ENCODE measurements around the gene ENDOG.

DNA sequence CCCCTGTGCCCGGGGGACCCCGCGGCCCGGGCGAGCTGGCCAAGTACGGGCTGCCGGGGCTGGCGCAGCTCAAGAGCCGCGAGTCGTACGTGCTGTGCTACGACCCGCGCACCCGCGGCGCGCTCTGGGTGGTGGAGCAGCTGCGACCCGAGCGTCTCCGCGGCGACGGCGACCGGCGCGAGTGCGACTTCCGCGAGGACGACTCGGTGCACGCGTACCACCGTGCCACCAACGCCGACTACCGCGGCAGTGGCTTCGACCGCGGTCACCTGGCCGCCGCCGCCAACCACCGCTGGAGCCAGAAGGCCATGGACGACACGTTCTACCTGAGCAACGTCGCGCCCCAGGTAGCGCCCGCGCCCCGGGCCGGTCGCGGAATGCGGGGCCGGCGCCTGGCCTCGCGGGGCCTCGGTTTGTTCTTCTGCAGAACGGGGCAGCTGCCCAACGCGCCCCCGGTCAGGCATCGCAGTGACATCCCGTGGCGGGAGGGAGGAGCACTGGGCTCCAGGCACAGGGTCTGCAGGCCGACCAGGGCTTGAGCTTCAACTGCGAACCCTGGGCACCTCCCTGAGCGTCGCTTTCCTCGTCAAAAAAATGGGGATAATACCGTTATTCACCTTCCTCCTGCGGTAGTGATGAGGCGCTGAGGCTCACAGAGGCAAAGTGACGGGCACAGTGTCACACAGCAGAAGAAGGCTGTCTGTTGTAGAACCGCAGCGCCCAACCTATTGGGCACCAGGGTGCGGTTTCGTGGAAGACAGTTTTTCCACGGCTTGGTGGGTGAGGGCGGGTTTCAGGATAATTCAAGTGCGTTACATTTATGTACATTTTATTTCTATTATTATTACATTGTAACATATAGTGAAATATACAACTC is 777 bp downstream of the ENDOG start:
- TF ChIP-seq, protein P1, sequence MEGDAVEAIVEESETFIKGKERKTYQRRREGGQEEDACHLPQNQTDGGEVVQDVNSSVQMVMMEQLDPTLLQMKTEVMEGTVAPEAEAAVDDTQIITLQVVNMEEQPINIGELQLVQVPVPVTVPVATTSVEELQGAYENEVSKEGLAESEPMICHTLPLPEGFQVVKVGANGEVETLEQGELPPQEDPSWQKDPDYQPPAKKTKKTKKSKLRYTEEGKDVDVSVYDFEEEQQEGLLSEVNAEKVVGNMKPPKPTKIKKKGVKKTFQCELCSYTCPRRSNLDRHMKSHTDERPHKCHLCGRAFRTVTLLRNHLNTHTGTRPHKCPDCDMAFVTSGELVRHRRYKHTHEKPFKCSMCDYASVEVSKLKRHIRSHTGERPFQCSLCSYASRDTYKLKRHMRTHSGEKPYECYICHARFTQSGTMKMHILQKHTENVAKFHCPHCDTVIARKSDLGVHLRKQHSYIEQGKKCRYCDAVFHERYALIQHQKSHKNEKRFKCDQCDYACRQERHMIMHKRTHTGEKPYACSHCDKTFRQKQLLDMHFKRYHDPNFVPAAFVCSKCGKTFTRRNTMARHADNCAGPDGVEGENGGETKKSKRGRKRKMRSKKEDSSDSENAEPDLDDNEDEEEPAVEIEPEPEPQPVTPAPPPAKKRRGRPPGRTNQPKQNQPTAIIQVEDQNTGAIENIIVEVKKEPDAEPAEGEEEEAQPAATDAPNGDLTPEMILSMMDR (IDR thresholded peaks at IDR 0.05; ENCODE audit: low read length), result no peak; the same call in 1 of the 2 replicates
- no peak for TF ChIP-seq EZH2phosphoT487 (IDR thresholded peaks at IDR 0.05; ENCODE audit: low read length)
- TF ChIP-seq EZH2 (optimal IDR thresholded peaks at IDR 0.05; ENCODE audit: low read depth, low read length), result no peak
